Caco-2 (cell line): ENCODE results near the gene OR56B4. TPM values are rescaled to one million over a fixed set of nuclear protein-coding genes. Genes with fewer than 3 reads are reported as not detected.

Experiments
- BruUV-seq: library from RNA; stranded (reverse); fragments of 400-500 nt; replicated peaks from 2 replicates; lab custom pipeline; 2021; lab: Mats Ljungman, UMichigan
- CTCF ChIA-PET: fragments of 300-600 bp; sonication (Branson Sonifier 250); formaldehyde crosslinking; loops from one replicate; lab custom pipeline; 2022; ENCODE audit warnings: antibody characterized with exemption; lab: Charles Lee
- POLR2A ChIA-PET: fragments of 300-600 bp; sonication (Branson Sonifier 250); formaldehyde crosslinking; loops from one replicate; lab custom pipeline; 2022; ENCODE audit warnings: antibody characterized with exemption; lab: Charles Lee
- DNase-seq, 2 experiments: peaks; one replicate each; pipeline versions ENCODE4 v3.0.0 to v3.0.0-alpha.2; 2020 to 2022
- H3K27me3 ChIP-seq: replicated peaks from 2 replicates; pipeline ENCODE4 v1.6.0; 2011; ENCODE audit warnings: low read length; ENCODE audit not compliant: control insufficient read depth, insufficient read depth
- H3K36me3 ChIP-seq: 2 replicates; pipeline ENCODE4 v1.5.1; 2011; ENCODE audit warnings: low read length; ENCODE audit not compliant: control insufficient read depth, insufficient read depth
- H3K4me1 ChIP-seq: fragments of 250-450 bp; sonication (Bioruptor Pico); 2 replicates; pipeline ENCODE4 v1.5.1; 2020; ENCODE audit warnings: mild to moderate bottlenecking
- H3K4me3 ChIP-seq: 2 replicates; pipeline ENCODE4 v1.5.1; 2011; ENCODE audit warnings: low read depth, mild to moderate bottlenecking, control low read depth, low read length
- H3K9me3 ChIP-seq: fragments of 250-450 bp; sonication (Bioruptor Pico); 2 replicates; pipeline ENCODE4 v1.5.1; 2020; ENCODE audit warnings: mild to moderate bottlenecking, moderate library complexity
- H3K27ac Mint-ChIP-seq: one replicate; pipeline ENCODE4 v1.8.0; 2022; ENCODE audit warnings: mixed read lengths; ENCODE audit not compliant: unreplicated experiment
- H3K27me3 Mint-ChIP-seq: one replicate; pipeline ENCODE4 v1.8.0; 2022; ENCODE audit warnings: mixed read lengths; ENCODE audit not compliant: insufficient read depth, unreplicated experiment
- H3K36me3 Mint-ChIP-seq: one replicate; pipeline ENCODE4 v1.8.0; 2022; ENCODE audit warnings: mild to moderate bottlenecking, mixed read lengths; ENCODE audit not compliant: insufficient read depth, unreplicated experiment
- H3K4me1 Mint-ChIP-seq: one replicate; pipeline ENCODE4 v1.8.0; 2022; ENCODE audit warnings: low read depth, mixed read lengths; ENCODE audit not compliant: unreplicated experiment
- H3K4me3 Mint-ChIP-seq: one replicate; pipeline ENCODE4 v1.8.0; 2022; ENCODE audit warnings: mild to moderate bottlenecking, moderate library complexity, mixed read lengths; ENCODE audit not compliant: unreplicated experiment
- H3K9me3 Mint-ChIP-seq: one replicate; pipeline ENCODE4 v1.8.0; 2022; ENCODE audit warnings: mixed read lengths; ENCODE audit not compliant: unreplicated experiment
- CTCF ChIP-seq, 2 experiments: fragments of 200-600 bp in 1 of 2; IDR thresholded peaks; 1 replicate in 1 of 2; 2 replicates in 1 of 2; pipeline versions ENCODE4 v1.5.1 to v1.8.0; 2011 to 2022; ENCODE audit warnings: antibody characterized with exemption in 1 of 2, control low read depth in 1 of 2, inconsistent platforms in 1 of 2, low read depth in 1 of 2, low read length in 1 of 2, mild to moderate bottlenecking in 1 of 2, moderate library complexity in 1 of 2; ENCODE audit not compliant: insufficient read depth in 1 of 2, severe bottlenecking in 1 of 2, unreplicated experiment in 1 of 2
- intact Hi-C: fragments of 100-400 bp; cut with micrococcal nuclease; formaldehyde crosslinking; loops from one replicate; pipeline ENCODE4 v1.10.0; 2022; ENCODE audit not compliant: unreplicated experiment
- total RNA-seq: library from RNA; stranded (reverse); gene quantifications from 2 replicates; pipeline ENCODE4 v1.2.3, GENCODE V29; 2022

Gene OR56B4
- total RNA-seq, 1 experiment from 2014 or later = not detected

DNA sequence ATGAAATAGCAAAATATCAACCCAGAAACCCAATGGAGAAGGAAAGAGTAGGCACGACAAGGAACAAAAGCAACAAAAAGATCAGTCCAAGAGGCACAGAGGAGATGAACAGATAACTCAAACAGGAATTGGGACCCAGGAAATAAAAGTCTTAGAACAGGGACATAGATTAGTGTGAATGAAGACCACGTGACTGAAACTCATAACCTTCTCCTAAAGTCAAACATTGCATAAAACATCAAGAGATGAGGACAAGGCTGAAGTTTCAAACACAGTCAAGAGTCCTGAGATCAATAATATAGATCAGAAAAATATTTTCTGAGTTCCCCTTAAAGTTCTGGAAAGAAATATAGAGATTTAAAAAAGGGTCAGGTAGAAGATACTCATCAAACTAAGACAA, 24.4 kb upstream of the OR56B4 start:
- CTCF ChIA-PET = no interaction called here
- Mint-ChIP-seq H3K27me3 (peaks cover 5% of the 10 kb centered on the region), H3K4me3 (no peak overlapping the region), H3K4me1 (no peaks in the 10 kb centered on the region), H3K36me3 (no peaks in the 10 kb centered on the region), H3K27ac (no peak overlapping the region), H3K9me3 (peaks cover 9% of the 10 kb centered on the region)
- Histone ChIP-seq H3K4me1 (no peaks in the 10 kb centered on the region), H3K27me3 (no peaks in the 10 kb centered on the region), H3K36me3 (no peaks in the 10 kb centered on the region), H3K9me3 (0 out of 2 replicates have a peak, but pooled peaks cover 5% of the 10 kb centered on the region), H3K4me3 (no peak overlapping the region)
- no peak for DNase-seq
- POLR2A ChIA-PET = no interaction called here
- no peak for TF ChIP-seq CTCF (IDR thresholded peaks at IDR 0.05; ENCODE audit: insufficient read depth in 1 of 2, low read depth in 1 of 2, low read length in 1 of 2, severe bottlenecking in 1 of 2, unreplicated experiment in 1 of 2)
- no TSS peak for BruUV-seq
- intact Hi-C loops = no loop called here

DNA sequence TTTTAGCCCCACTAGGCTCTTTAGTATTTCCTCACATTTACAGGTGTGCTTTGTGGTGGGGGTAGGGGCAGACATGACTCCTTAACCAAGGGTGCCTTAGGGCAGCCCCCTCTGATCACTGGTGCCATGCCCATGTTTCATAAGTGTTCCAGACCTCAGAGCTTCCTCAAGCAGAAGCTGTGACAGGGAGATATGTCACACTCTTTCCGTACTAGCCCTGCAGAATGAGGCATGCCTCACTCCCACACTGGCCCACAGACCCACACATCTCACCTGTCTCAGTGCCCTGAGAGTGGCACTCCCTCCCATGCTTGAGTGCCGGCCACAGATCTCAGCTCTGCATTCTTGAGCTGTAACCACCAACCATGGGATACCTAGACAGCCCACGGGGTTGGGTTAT, 22.9 kb upstream of the OR56B4 start:
- ChIA-PET POLR2A (no interaction called here), CTCF (no interaction called here)
- Histone ChIP-seq H3K36me3 (no peaks in the 10 kb centered on the region), H3K27me3 (no peaks in the 10 kb centered on the region), H3K9me3 (0 out of 2 replicates have a peak, but pooled peaks cover 5% of the 10 kb centered on the region), H3K4me3 (no peak overlapping the region), H3K4me1 (no peaks in the 10 kb centered on the region)
- no peak for DNase-seq
- no peak overlapping the region for H3K27ac Mint-ChIP-seq
- H3K4me3 Mint-ChIP-seq = no peak overlapping the region
- no peak for TF ChIP-seq CTCF (IDR thresholded peaks at IDR 0.05; ENCODE audit: insufficient read depth in 1 of 2, low read depth in 1 of 2, low read length in 1 of 2, severe bottlenecking in 1 of 2, unreplicated experiment in 1 of 2)
- no peaks in the 10 kb centered on the region for H3K36me3 Mint-ChIP-seq
- no peaks in the 10 kb centered on the region for H3K4me1 Mint-ChIP-seq
- peaks cover 9% of the 10 kb centered on the region for H3K9me3 Mint-ChIP-seq
- no TSS peak for BruUV-seq
- peaks cover 5% of the 10 kb centered on the region for H3K27me3 Mint-ChIP-seq
- intact Hi-C loops = no loop called here

- Mint-ChIP-seq H3K4me1 (no peaks in the 10 kb centered on the region), H3K4me3 (no peak overlapping the region), H3K27me3 (peaks cover 19% of the 10 kb centered on the region), H3K27ac (no peak overlapping the region), H3K9me3 (peaks cover 17% of the 10 kb centered on the region), H3K36me3 (no peaks in the 10 kb centered on the region)
- intact Hi-C loops = no loop called here
- H3K4me1 ChIP-seq = no peaks in the 10 kb centered on the region
- no peak for TF ChIP-seq CTCF (IDR thresholded peaks at IDR 0.05; ENCODE audit: insufficient read depth in 1 of 2, low read depth in 1 of 2, low read length in 1 of 2, severe bottlenecking in 1 of 2, unreplicated experiment in 1 of 2)
- no peaks in the 10 kb centered on the region; the same call in 1 of the 2 replicates for H3K9me3 ChIP-seq
- H3K27me3 ChIP-seq = no peaks in the 10 kb centered on the region; the same call in 1 of the 2 replicates
- H3K36me3 ChIP-seq = no peaks in the 10 kb centered on the region
- ChIA-PET CTCF (no interaction called here), POLR2A (no interaction called here)
- no peak for DNase-seq
- no peak overlapping the region for H3K4me3 ChIP-seq
- BruUV-seq = no TSS peak
Observed at GRCh38 chr11:6094186-6094585, 13.3 kb upstream of the OR56B4 start.
